ENCODE measurements around the gene ACOD1. TPM values are rescaled to one million over a fixed set of nuclear protein-coding genes. Genes with fewer than 3 reads are reported as not detected.
A peak's percentile ranks its signal among the peaks of the same experiment; 100 is the strongest.

Gene ACOD1
- total and polyA plus RNA-seq, 2 of the 13 experiments (the other 11 are each of a cell fraction or from before 2014, with no cell fraction given) = not detected

DNA sequence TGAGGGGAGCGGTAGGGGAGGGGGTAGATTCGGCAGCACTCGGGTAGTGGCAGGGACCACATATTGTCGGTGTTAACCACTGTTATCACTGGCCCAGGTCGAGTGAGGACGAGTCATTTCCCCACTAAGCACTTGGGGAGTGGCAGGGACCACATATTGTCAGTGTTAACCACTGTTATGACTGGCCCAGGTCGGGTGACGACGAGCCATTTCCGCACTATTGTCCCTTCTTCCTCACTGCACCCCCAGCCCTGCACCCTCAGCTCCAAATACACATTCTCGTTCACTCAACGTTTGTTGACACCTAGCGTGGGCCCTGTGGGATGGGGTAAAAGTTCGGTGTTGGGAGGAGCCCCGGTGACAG is 43.1 kb downstream of the ACOD1 start (continued):
- TF ChIP-seq SALL2 (CRISPR knock-in tag; IDR thresholded peaks at IDR 0.05) (no peak), KLF15 (CRISPR knock-in tag; IDR thresholded peaks at IDR 0.05; ENCODE audit: borderline replicate concordance) (no peak), PHF21A (CRISPR knock-in tag; IDR thresholded peaks at IDR 0.05) (no peak), ZNF572 (CRISPR knock-in tag; IDR thresholded peaks at IDR 0.05) (0 out of 2 replicates have a peak, but pooled peaks have one; percentile 15), ZNF879 (CRISPR knock-in tag; IDR thresholded peaks at IDR 0.05) (no peak), TGIF2 (CRISPR knock-in tag; IDR thresholded peaks at IDR 0.05) (no peak), ZNF10 (CRISPR knock-in tag; IDR thresholded peaks at IDR 0.05; ENCODE audit: borderline replicate concordance, low read depth) (no peak), LCORL (IDR thresholded peaks at IDR 0.05) (no peak), LCORL (CRISPR knock-in tag; IDR thresholded peaks at IDR 0.05) (no peak), ZNF776 (CRISPR knock-in tag; IDR thresholded peaks at IDR 0.05) (peak; percentile 19; the same call in 1 of the 2 replicates), CC2D1A (CRISPR knock-in tag; IDR thresholded peaks at IDR 0.05) (no peak), HOXA9 (CRISPR knock-in tag; IDR thresholded peaks at IDR 0.05; ENCODE audit: borderline replicate concordance) (0 out of 2 replicates have a peak, but pooled peaks have one; percentile 1), U2AF1 (optimal IDR thresholded peaks at IDR 0.05; ENCODE audit: low read depth, low read length) (no peak), HNRNPUL1 (IDR thresholded peaks at IDR 0.05; ENCODE audit: low read depth, low read length) (no peak), ZSCAN30 (CRISPR knock-in tag; IDR thresholded peaks at IDR 0.05) (no peak), GLI4 (CRISPR knock-in tag; IDR thresholded peaks at IDR 0.05; ENCODE audit: borderline replicate concordance) (no peak), RFXAP (CRISPR knock-in tag; IDR thresholded peaks at IDR 0.05; ENCODE audit: borderline replicate concordance) (no peak), ZNF207 (IDR thresholded peaks at IDR 0.05; ENCODE audit: borderline replicate concordance) (no peak), ZNF773 (CRISPR knock-in tag; IDR thresholded peaks at IDR 0.05; ENCODE audit: borderline replicate concordance) (no peak), SMAD1 (CRISPR knock-in tag; IDR thresholded peaks at IDR 0.05; ENCODE audit: borderline replicate concordance, low read depth) (0 out of 2 replicates have a peak, but pooled peaks have one; percentile 33), ZNF546 (CRISPR knock-in tag; conservative IDR thresholded peaks at IDR 0.05) (peak; percentile 27; the same call in 1 of the 2 replicates), ZBTB20 (CRISPR knock-in tag; IDR thresholded peaks at IDR 0.05; ENCODE audit: borderline replicate concordance, low read depth) (no peak), STAG1 (CRISPR knock-in tag; IDR thresholded peaks at IDR 0.05) (no peak), ZNF564 (CRISPR knock-in tag; IDR thresholded peaks at IDR 0.05) (no peak), PHB2 (IDR thresholded peaks at IDR 0.05; ENCODE audit: partially characterized antibody) (no peak)
- TF ChIP-seq, protein P1, sequence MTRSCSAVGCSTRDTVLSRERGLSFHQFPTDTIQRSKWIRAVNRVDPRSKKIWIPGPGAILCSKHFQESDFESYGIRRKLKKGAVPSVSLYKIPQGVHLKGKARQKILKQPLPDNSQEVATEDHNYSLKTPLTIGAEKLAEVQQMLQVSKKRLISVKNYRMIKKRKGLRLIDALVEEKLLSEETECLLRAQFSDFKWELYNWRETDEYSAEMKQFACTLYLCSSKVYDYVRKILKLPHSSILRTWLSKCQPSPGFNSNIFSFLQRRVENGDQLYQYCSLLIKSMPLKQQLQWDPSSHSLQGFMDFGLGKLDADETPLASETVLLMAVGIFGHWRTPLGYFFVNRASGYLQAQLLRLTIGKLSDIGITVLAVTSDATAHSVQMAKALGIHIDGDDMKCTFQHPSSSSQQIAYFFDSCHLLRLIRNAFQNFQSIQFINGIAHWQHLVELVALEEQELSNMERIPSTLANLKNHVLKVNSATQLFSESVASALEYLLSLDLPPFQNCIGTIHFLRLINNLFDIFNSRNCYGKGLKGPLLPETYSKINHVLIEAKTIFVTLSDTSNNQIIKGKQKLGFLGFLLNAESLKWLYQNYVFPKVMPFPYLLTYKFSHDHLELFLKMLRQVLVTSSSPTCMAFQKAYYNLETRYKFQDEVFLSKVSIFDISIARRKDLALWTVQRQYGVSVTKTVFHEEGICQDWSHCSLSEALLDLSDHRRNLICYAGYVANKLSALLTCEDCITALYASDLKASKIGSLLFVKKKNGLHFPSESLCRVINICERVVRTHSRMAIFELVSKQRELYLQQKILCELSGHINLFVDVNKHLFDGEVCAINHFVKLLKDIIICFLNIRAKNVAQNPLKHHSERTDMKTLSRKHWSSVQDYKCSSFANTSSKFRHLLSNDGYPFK (CRISPR knock-in tag; IDR thresholded peaks at IDR 0.05; ENCODE audit: borderline replicate concordance) = no peak
- TF ChIP-seq, protein P2, sequence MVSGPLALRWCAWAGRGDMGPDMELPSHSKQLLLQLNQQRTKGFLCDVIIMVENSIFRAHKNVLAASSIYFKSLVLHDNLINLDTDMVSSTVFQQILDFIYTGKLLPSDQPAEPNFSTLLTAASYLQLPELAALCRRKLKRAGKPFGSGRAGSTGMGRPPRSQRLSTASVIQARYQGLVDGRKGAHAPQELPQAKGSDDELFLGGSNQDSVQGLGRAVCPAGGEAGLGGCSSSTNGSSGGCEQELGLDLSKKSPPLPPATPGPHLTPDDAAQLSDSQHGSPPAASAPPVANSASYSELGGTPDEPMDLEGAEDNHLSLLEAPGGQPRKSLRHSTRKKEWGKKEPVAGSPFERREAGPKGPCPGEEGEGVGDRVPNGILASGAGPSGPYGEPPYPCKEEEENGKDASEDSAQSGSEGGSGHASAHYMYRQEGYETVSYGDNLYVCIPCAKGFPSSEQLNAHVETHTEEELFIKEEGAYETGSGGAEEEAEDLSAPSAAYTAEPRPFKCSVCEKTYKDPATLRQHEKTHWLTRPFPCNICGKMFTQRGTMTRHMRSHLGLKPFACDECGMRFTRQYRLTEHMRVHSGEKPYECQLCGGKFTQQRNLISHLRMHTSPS (CRISPR knock-in tag; IDR thresholded peaks at IDR 0.05; ENCODE audit: low read depth) = no peak
- TF ChIP-seq, protein P3, sequence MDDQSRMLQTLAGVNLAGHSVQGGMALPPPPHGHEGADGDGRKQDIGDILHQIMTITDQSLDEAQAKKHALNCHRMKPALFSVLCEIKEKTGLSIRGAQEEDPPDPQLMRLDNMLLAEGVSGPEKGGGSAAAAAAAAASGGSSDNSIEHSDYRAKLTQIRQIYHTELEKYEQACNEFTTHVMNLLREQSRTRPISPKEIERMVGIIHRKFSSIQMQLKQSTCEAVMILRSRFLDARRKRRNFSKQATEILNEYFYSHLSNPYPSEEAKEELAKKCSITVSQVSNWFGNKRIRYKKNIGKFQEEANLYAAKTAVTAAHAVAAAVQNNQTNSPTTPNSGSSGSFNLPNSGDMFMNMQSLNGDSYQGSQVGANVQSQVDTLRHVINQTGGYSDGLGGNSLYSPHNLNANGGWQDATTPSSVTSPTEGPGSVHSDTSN (CRISPR knock-in tag; IDR thresholded peaks at IDR 0.05; ENCODE audit: borderline replicate concordance) = no peak
